B cell (primary cell): ENCODE results near the gene SGO1. TPM values are rescaled to one million over a fixed set of nuclear protein-coding genes. Genes with fewer than 3 reads are reported as not detected.

Source experiments
- ATAC-seq: fragments of 200-7000 bp; cut with Tn5 transposase; one replicate; pipeline ENCODE4 v1.10.0; 2021; ENCODE audit warnings: low read depth, mild to moderate bottlenecking, moderate number of reproducible peaks, moderate library complexity
- CTCF ChIA-PET: fragments of 350-600 bp; sonication (Branson Sonifier 250); formaldehyde crosslinking; loops from one replicate; lab custom pipeline; 2021; ENCODE audit warnings: antibody characterized with exemption, inconsistent platforms; lab: Charles Lee
- POLR2A ChIA-PET: fragments of 350-600 bp; sonication (Branson Sonifier 250); formaldehyde crosslinking; loops from one replicate; lab custom pipeline; 2021; ENCODE audit warnings: antibody characterized with exemption; lab: Charles Lee
- DNase-seq: peaks from one replicate; pipeline ENCODE4 v3.0.0; 2013
- H2AFZ ChIP-seq: 2 replicates; pipeline ENCODE4 v1.6.1; 2012; ENCODE audit warnings: mild to moderate bottlenecking, low read depth, low read length; ENCODE audit not compliant: insufficient read depth, poor library complexity, severe bottlenecking
- H3K27ac ChIP-seq, 2 donors: 1 replicate in 1 of 2; 2 replicates in 1 of 2; pipeline ENCODE4 v1.5.1; 2012 to 2013; ENCODE audit warnings: low read length in 2 of 2, mild to moderate bottlenecking in 2 of 2, moderate library complexity in 1 of 2
- H3K27me3 ChIP-seq, 4 experiments: fragments of 200-600 bp in 1 of 4; sonication (generic) in 1 of 4; replicated peaks in 1 of 4; 1 replicate in 2 of 4; 2 replicates in 2 of 4; pipeline versions ENCODE4 v1.6.1 to v1.7.0; 2013 to 2016; ENCODE audit warnings: low read length in 3 of 4, mild to moderate bottlenecking in 2 of 4, mixed read lengths in 1 of 4, moderate library complexity in 1 of 4; ENCODE audit not compliant: insufficient read depth in 4 of 4, control insufficient read depth in 3 of 4; ENCODE audit errors: control extremely low read depth in 1 of 4
- H3K36me3 ChIP-seq, 2 experiments: replicated peaks in 1 of 2; 1 replicate in 1 of 2; 2 replicates in 1 of 2; pipeline versions ENCODE4 v1.6.1 to v1.7.1; 2013; ENCODE audit warnings: low read length in 1 of 2; ENCODE audit not compliant: insufficient read depth in 2 of 2, control insufficient read depth in 1 of 2; ENCODE audit errors: control extremely low read depth in 1 of 2, extremely low read depth in 1 of 2
- H3K4me1 ChIP-seq, 2 donors: fragments of 200-600 bp in 1 of 2; sonication (generic) in 1 of 2; 1 replicate in 1 of 2; 2 replicates in 1 of 2; pipeline versions ENCODE4 v1.5.1 to v1.6.1; 2013 to 2017; ENCODE audit warnings: low read length in 2 of 2; ENCODE audit not compliant: control insufficient read depth in 2 of 2, insufficient read depth in 2 of 2
- H3K4me2 ChIP-seq: replicated peaks from 2 replicates; pipeline ENCODE3; 2012; ENCODE audit warnings: mild to moderate bottlenecking, low read depth, low read length; ENCODE audit not compliant: poor library complexity, severe bottlenecking
- H3K4me3 ChIP-seq, 5 experiments: fragments of 200-600 bp in 1 of 5; sonication (generic) in 1 of 5; 1 replicate in 3 of 5; 2 replicates in 2 of 5; pipeline versions ENCODE4 v1.5.1 to v1.7.0; 2011 to 2016; ENCODE audit warnings: low read length in 4 of 5, mild to moderate bottlenecking in 4 of 5, low read depth in 2 of 5, control low read depth in 1 of 5, moderate library complexity in 1 of 5; ENCODE audit not compliant: insufficient read depth in 1 of 5; ENCODE audit errors: control extremely low read depth in 1 of 5, extremely low read depth in 1 of 5
- H3K79me2 ChIP-seq: fragments of 200-600 bp; sonication (generic); one replicate; pipeline ENCODE4 v1.6.0; 2016; ENCODE audit warnings: low read length; ENCODE audit not compliant: control insufficient read depth, insufficient read depth
- H3K9ac ChIP-seq: fragments of 200-600 bp; sonication (generic); 2 replicates; pipeline ENCODE4 v1.6.1; 2017; ENCODE audit warnings: mild to moderate bottlenecking, low read length, moderate library complexity
- H3K9me3 ChIP-seq, 3 donors: one replicate each; pipeline versions ENCODE4 v1.6.1 to v1.7.1; 2013; ENCODE audit warnings: low read length in 2 of 3; ENCODE audit not compliant: control insufficient read depth in 2 of 3, insufficient read depth in 1 of 3; ENCODE audit errors: control extremely low read depth in 1 of 3
- H4K20me1 ChIP-seq: 2 replicates; pipeline ENCODE4 v1.6.0; 2012; ENCODE audit warnings: mild to moderate bottlenecking, low read length; ENCODE audit not compliant: insufficient read depth, control insufficient read depth, poor library complexity, severe bottlenecking
- H3K27ac Mint-ChIP-seq: one replicate; pipeline ENCODE4 v1.8.0; 2021; ENCODE audit warnings: mixed read lengths
- H3K27me3 Mint-ChIP-seq: one replicate; pipeline ENCODE4 v1.8.0; 2021; ENCODE audit warnings: mixed read lengths
- H3K4me1 Mint-ChIP-seq: one replicate; pipeline ENCODE4 v1.8.0; 2021; ENCODE audit warnings: mixed read lengths
- H3K4me3 Mint-ChIP-seq: one replicate; pipeline ENCODE4 v1.8.0; 2021; ENCODE audit warnings: mixed read lengths
- H3K9me3 Mint-ChIP-seq: one replicate; pipeline ENCODE4 v1.8.0; 2022; ENCODE audit warnings: mixed read lengths; ENCODE audit not compliant: insufficient read depth
- EZH2 ChIP-seq: IDR thresholded peaks from 2 replicates; pipeline ENCODE4 v1.6.1; 2012; ENCODE audit warnings: borderline replicate concordance, low read depth, mild to moderate bottlenecking, moderate library complexity, low read length; ENCODE audit not compliant: insufficient read depth, poor library complexity, severe bottlenecking
- whole genome bisulfite sequencing: methylation state at CpG from one replicate; pipeline ENCODE4 v1.1.5; 2013; ENCODE audit warnings: missing lambda C conversion rate; ENCODE audit not compliant: insufficient coverage; 5-methylcytosine and 5-hydroxymethylcytosine counted together
- intact Hi-C: fragments of 100-400 bp; cut with micrococcal nuclease; formaldehyde crosslinking; loops from one replicate; pipeline ENCODE4 v1.10.0; 2022
- polyA plus RNA-seq: library from polyadenylated mRNA; depleted of rRNA; stranded (reverse); fragments of >200 nt; gene quantifications from 2 replicates; pipeline ENCODE4 v1.2.3, GENCODE V29; 2012
- total RNA-seq, 2 donors: library from RNA; stranded (reverse); fragments of 120-200 nt in 1 of 2; gene quantifications; 1 replicate in 1 of 2; 2 replicates in 1 of 2; pipeline versions ENCODE4 v1.2.3 to v1.2.4, GENCODE V29; 2013 to 2022
- TF ChIP-seq, protein P1 (sequence below): fragments of 200-600 bp; IDR thresholded peaks from one replicate; pipeline ENCODE4 v1.8.0; 2022; ENCODE audit warnings: antibody characterized with exemption, mild to moderate bottlenecking

SGO1 gene
- total and polyA plus RNA-seq, 2 donors (not counting 1 experiment from before 2014, with no cell fraction given) = 1.4 to 6.7 TPM

GRCh38 chr3:20140881-20141280, 45.1 kb downstream of the SGO1 start:
- H3K9ac ChIP-seq = no peak overlapping the region
- H4K20me1 ChIP-seq = no peaks in the 10 kb centered on the region
- H3K4me1 ChIP-seq = no peaks in the 10 kb centered on the region
- H3K9me3 ChIP-seq = no peaks in the 10 kb centered on the region
- Mint-ChIP-seq H3K4me3 (no peak overlapping the region), H3K27ac (no peak overlapping the region), H3K27me3 (no peaks in the 10 kb centered on the region), H3K9me3 (peaks cover 3% of the 10 kb centered on the region), H3K4me1 (peaks cover 4% of the 10 kb centered on the region)
- ATAC-seq (no peak), DNase-seq (no peak)
- 17% methylated on average over 2 of the region's 2 CpGs for WGBS
- H3K27me3 ChIP-seq = no peaks in the 10 kb centered on the region
- intact Hi-C loops = no loop called here
- no peak overlapping the region for H3K4me2 ChIP-seq
- POLR2A ChIA-PET = no interaction called here
- H3K36me3 ChIP-seq = peaks cover 0 to 51% of the 10 kb centered on the region in 2 experiments
- H3K79me2 ChIP-seq = peaks cover 3% of the 10 kb centered on the region
- H2AFZ ChIP-seq = no peak overlapping the region
- no peak overlapping the region for H3K27ac ChIP-seq
- no peak overlapping the region for H3K4me3 ChIP-seq
- CTCF ChIA-PET = no interaction called here
- no peak for TF ChIP-seq EZH2
- TF ChIP-seq, protein P1, sequence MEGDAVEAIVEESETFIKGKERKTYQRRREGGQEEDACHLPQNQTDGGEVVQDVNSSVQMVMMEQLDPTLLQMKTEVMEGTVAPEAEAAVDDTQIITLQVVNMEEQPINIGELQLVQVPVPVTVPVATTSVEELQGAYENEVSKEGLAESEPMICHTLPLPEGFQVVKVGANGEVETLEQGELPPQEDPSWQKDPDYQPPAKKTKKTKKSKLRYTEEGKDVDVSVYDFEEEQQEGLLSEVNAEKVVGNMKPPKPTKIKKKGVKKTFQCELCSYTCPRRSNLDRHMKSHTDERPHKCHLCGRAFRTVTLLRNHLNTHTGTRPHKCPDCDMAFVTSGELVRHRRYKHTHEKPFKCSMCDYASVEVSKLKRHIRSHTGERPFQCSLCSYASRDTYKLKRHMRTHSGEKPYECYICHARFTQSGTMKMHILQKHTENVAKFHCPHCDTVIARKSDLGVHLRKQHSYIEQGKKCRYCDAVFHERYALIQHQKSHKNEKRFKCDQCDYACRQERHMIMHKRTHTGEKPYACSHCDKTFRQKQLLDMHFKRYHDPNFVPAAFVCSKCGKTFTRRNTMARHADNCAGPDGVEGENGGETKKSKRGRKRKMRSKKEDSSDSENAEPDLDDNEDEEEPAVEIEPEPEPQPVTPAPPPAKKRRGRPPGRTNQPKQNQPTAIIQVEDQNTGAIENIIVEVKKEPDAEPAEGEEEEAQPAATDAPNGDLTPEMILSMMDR = no peak

DNA sequence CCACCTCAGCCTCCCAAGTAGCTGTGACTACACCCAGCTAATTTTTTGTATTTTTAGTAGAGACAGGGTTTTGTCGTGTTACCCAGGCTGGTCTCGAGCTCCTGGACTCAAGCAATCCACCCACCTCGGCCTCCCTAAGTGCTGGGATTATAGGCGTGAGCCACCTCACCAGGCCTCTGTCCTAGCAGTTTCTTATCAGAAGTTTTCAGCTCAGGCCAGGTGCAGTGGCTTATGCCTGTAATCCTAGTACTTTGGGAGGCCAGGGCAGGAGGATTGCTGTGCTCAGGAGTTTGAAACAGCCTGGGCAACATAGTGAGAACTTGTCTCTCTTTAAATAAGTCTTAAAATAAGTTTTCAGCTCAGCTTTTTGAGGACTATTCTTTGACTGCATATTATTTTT, 48.4 kb downstream of the SGO1 start:
- Histone ChIP-seq H3K9ac (no peak overlapping the region), H3K4me1 (no peaks in the 10 kb centered on the region), H3K4me2 (no peak overlapping the region), H3K27ac (no peak overlapping the region), H3K4me3 (no peak overlapping the region), H3K36me3 (peaks cover 0 to 44% of the 10 kb centered on the region in 2 experiments), H4K20me1 (no peaks in the 10 kb centered on the region), H3K79me2 (peaks cover 3% of the 10 kb centered on the region), H3K27me3 (no peaks in the 10 kb centered on the region), H2AFZ (no peak overlapping the region), H3K9me3 (no peaks in the 10 kb centered on the region)
- intact Hi-C loops = no loop called here
- CTCF ChIA-PET = no interaction called here
- Mint-ChIP-seq H3K4me3 (no peak overlapping the region), H3K27ac (no peak overlapping the region), H3K9me3 (no peaks in the 10 kb centered on the region), H3K27me3 (no peaks in the 10 kb centered on the region), H3K4me1 (peaks cover 4% of the 10 kb centered on the region)
- ATAC-seq (no peak), DNase-seq (no peak)
- no peak for TF ChIP-seq EZH2
- TF ChIP-seq, protein P1 = no peak
- POLR2A ChIA-PET = no interaction called here
- WGBS = 100% methylated on average over 3 of the region's 4 CpGs
